ENCODE results near the gene ZNF511.
"Not testable (repeated sequence)": the region's sequence is repeated elsewhere in the genome, so short reads cannot be mapped to it uniquely, and the experiment has no call there.

Gene ZNF511

GRCh38 chr10:133308421-133309099 lies at the start of gene ZNF511, which contains the start of gene TUBGCP2:
Gene ZNF511 (plus strand): TSS chr10:133308914. CDS start chr10:133308944, 30 bp downstream.
Gene TUBGCP2 (minus strand): TSS chr10:133308872. CDS start chr10:133302941, 5,931 bp downstream.
- DNase-seq: peak; percentile 85

- DNase-seq: no peak
These were observed 49.1 kb upstream of the ZNF511 start for GRCh38 chr10:133259602-133259989.

GRCh38 chr10:133260895-133261725 lies 47.6 kb upstream of the ZNF511 start:
- DNase-seq: peak; percentile 16

GRCh38 chr10:133261726-133262325 lies 46.9 kb upstream of the ZNF511 start:
- DNase-seq: peak; percentile 75

- DNase-seq: no peak
These were observed 46.0 kb upstream of the ZNF511 start for GRCh38 chr10:133262696-133263095.

GRCh38 chr10:133263674-133264073 lies 45.0 kb upstream of the ZNF511 start:
- no peak for DNase-seq

GRCh38 chr10:133264461-133264860 lies 44.3 kb upstream of the ZNF511 start:
- DNase-seq: no peak

GRCh38 chr10:133265052-133265451 lies 43.7 kb upstream of the ZNF511 start:
- not testable (repeated sequence) for DNase-seq

- no peak for DNase-seq
These were observed 42.5 kb upstream of the ZNF511 start for GRCh38 chr10:133266056-133266795.

GRCh38 chr10:133267293-133267692 lies 41.4 kb upstream of the ZNF511 start:
- DNase-seq: no peak

- no peak for DNase-seq
These were observed 40.9 kb upstream of the ZNF511 start for GRCh38 chr10:133267829-133268228.

- DNase-seq: no peak
These were observed 40.2 kb upstream of the ZNF511 start for GRCh38 chr10:133268532-133268931.

GRCh38 chr10:133269367-133269766 lies 39.3 kb upstream of the ZNF511 start:
- DNase-seq: no peak

GRCh38 chr10:133270204-133270603 lies 38.5 kb upstream of the ZNF511 start:
- DNase-seq: no peak

- no peak for DNase-seq
These were observed 37.9 kb upstream of the ZNF511 start for GRCh38 chr10:133270773-133271297.

GRCh38 chr10:133271521-133272300 lies 37.0 kb upstream of the ZNF511 start:
- no peak for DNase-seq

- no peak for DNase-seq
These were observed 36.3 kb upstream of the ZNF511 start for GRCh38 chr10:133272301-133272963.

GRCh38 chr10:133272964-133273420 lies 35.7 kb upstream of the ZNF511 start:
- DNase-seq: no peak

GRCh38 chr10:133273534-133274143 lies 35.1 kb upstream of the ZNF511 start:
- no peak for DNase-seq
